Lung (tissue), 12 donors: ENCODE data around the gene TRIM17. TPM values are rescaled to one million over a fixed set of nuclear protein-coding genes. Genes with fewer than 3 reads are reported as not detected.

Experiments used
- ATAC-seq: fragments of 200-7000 bp; cut with Tn5 transposase; one replicate; pipeline ENCODE4 v1.9.1; 2020; ENCODE audit warnings: moderate number of reproducible peaks; ENCODE audit not compliant: insufficient read depth, low FRiP score
- DNase-seq, 3 donors: peaks; one replicate each; pipeline ENCODE4 v3.0.0-alpha.2; 2013 to 2017
- H3K27ac ChIP-seq, 2 donors: one replicate each; pipeline ENCODE4 v1.5.1; 2013; ENCODE audit warnings: mild to moderate bottlenecking in 2 of 2, moderate library complexity in 2 of 2, control low read depth in 1 of 2, inconsistent platforms in 1 of 2, low read depth in 1 of 2, low read length in 1 of 2
- H3K27me3 ChIP-seq, 3 donors: one replicate each; pipeline ENCODE4 v1.5.1; 2013; ENCODE audit warnings: low read length in 2 of 3; ENCODE audit not compliant: control insufficient read depth in 3 of 3, insufficient read depth in 3 of 3
- H3K36me3 ChIP-seq, 4 donors: one replicate each; pipeline ENCODE4 v1.5.1; 2013; ENCODE audit warnings: low read length in 4 of 4, mild to moderate bottlenecking in 1 of 4, moderate library complexity in 1 of 4; ENCODE audit not compliant: control insufficient read depth in 4 of 4, insufficient read depth in 4 of 4
- H3K4me1 ChIP-seq, 5 donors: one replicate each; pipeline ENCODE4 v1.5.1; 2013; ENCODE audit warnings: low read length in 5 of 5, mild to moderate bottlenecking in 2 of 5, moderate library complexity in 1 of 5; ENCODE audit not compliant: control insufficient read depth in 5 of 5, insufficient read depth in 5 of 5
- H3K4me3 ChIP-seq: one replicate; pipeline ENCODE4 v1.5.1; 2013; ENCODE audit warnings: mild to moderate bottlenecking, control low read depth, moderate library complexity
- H3K9ac ChIP-seq, 2 donors: one replicate each; pipeline ENCODE4 v1.5.1; 2013; ENCODE audit warnings: low read length in 2 of 2, control low read depth in 1 of 2; ENCODE audit not compliant: insufficient read depth in 1 of 2
- H3K9me3 ChIP-seq, 4 donors: one replicate each; pipeline ENCODE4 v1.5.1; 2013; ENCODE audit warnings: low read length in 3 of 4, mild to moderate bottlenecking in 1 of 4, moderate library complexity in 1 of 4; ENCODE audit not compliant: control insufficient read depth in 4 of 4, insufficient read depth in 3 of 4
- CTCF ChIP-seq: IDR thresholded peaks from 2 replicates; pipeline ENCODE4 v1.5.1; 2012; ENCODE audit warnings: mild to moderate bottlenecking; ENCODE audit errors: control extremely low read depth, extremely low read depth
- WGBS, 2 donors: extraction: QIAGEN DNeasy Blood & Tissue Kit; methylation state at CpG; one replicate each; pipeline ENCODE4 v1.1.7; 2013; 5-methylcytosine and 5-hydroxymethylcytosine counted together
- polyA plus RNA-seq, 2 donors: library from polyadenylated mRNA; stranded (reverse); fragments of 200-250 nt; gene quantifications; one replicate each; pipeline ENCODE4 v1.2.1, GENCODE V29; 2013
- total RNA-seq, 2 donors: library from RNA; depleted of rRNA in 1 of 2; stranded (reverse); fragments of >200 nt in 1 of 2; gene quantifications; one replicate each; pipeline ENCODE4 v1.2.1, GENCODE V29; 2014 to 2021
- donor health status: control.
- donor health status: control.
- donor health status: Bipolar disorder and iron deficiency.
- donor health status: healthy.
- donor health status: DM: yes; HTN: yes; CAD: no.

Gene TRIM17
- total and polyA plus RNA-seq, 4 donors: 1.0 to 3.3 (median 1.8) TPM

- ATAC-seq (no peak), DNase-seq (peak in 2 of 3 donors; percentile 36 to 39)
- WGBS, 2 donors: 67 to 82% methylated on average over 34 of the region's 34 CpGs
- Histone ChIP-seq H3K4me1 (peaks cover 0 to 17% (median 4%) of the 10 kb centered on the region in 5 donors), H3K9me3 (no peaks in the 10 kb centered on the region), H3K36me3 (peaks cover 0 to 5% (median 2%) of the 10 kb centered on the region in 4 donors), H3K4me3 (no peak overlapping the region), H3K27ac (peak overlapping the region in 1 of 2 donors; percentile 88), H3K9ac (no peak overlapping the region), H3K27me3 (no peaks in the 10 kb centered on the region)
- no peak for TF ChIP-seq CTCF
Measured at GRCh38 chr1:228372183-228373003, 44.3 kb downstream of the TRIM17 start.

GRCh38 chr1:228371741-228372182 is 44.9 kb downstream of the TRIM17 start:
- H3K4me1 ChIP-seq: peaks cover 0 to 17% (median 4%) of the 10 kb centered on the region in 5 donors
- peak overlapping the region in 1 of 2 donors; percentile 88 for H3K27ac ChIP-seq
- H3K9ac ChIP-seq: no peak overlapping the region
- no peak overlapping the region for H3K4me3 ChIP-seq
- no peaks in the 10 kb centered on the region for H3K9me3 ChIP-seq
- ATAC-seq (no peak), DNase-seq (no peak)
- no peaks in the 10 kb centered on the region for H3K27me3 ChIP-seq
- WGBS, 2 donors: 76 to 96% methylated on average over 3 to 4 of the region's 4 CpGs
- no peak for TF ChIP-seq CTCF
- peaks cover 0 to 5% (median 2%) of the 10 kb centered on the region in 4 donors for H3K36me3 ChIP-seq

DNA sequence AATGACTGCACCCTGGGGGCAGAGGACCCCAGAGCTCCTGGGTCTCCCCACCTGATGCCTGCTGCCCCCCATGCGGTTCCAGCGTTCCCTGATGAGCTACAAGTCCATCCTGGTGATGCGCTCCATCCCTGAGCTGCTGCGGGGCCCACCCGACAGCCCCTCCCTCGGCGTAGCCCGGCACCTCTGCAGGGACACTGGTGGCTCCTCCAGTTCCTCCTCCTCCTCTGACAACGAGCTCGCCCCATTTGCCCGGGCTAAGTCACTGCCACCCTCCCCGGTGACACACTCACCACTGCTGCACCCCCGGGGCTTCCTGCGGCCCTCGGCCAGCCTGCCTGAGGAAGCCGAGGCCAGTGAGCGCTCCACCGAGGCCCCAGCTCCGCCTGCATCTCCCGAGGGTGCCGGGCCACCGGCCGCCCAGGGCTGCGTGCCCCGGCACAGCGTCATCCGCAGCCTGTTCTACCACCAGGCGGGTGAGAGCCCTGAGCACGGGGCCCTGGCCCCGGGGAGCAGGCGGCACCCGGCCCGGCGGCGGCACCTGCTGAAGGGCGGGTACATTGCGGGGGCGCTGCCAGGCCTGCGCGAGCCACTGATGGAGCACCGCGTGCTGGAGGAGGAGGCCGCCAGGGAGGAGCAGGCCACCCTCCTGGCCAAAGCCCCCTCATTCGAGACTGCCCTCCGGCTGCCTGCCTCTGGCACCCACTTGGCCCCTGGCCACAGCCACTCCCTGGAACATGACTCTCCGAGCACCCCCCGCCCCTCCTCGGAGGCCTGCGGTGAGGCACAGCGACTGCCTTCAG is 45.5 kb downstream of the TRIM17 start:
- DNase-seq: peak in 1 of 3 donors; percentile 12
- 84 to 92% methylated on average over 46 to 50 of the region's 50 CpGs for WGBS, 2 donors
- Histone ChIP-seq H3K9me3 (no peaks in the 10 kb centered on the region), H3K4me1 (peaks cover 0 to 17% (median 4%) of the 10 kb centered on the region in 5 donors), H3K27me3 (no peaks in the 10 kb centered on the region), H3K27ac (peak overlapping the region in 1 of 2 donors; percentile 88), H3K4me3 (no peak overlapping the region), H3K36me3 (peaks cover 0 to 3% (median under 1%) of the 10 kb centered on the region in 4 donors), H3K9ac (no peak overlapping the region)
- ATAC-seq: no peak
- TF ChIP-seq CTCF: no peak
